ENCODE results near the gene PRM3.
"Not testable (repeated sequence)": the region's sequence is repeated elsewhere in the genome, so short reads cannot be mapped to it uniquely, and the experiment has no call there.

The PRM3 gene

DNA sequence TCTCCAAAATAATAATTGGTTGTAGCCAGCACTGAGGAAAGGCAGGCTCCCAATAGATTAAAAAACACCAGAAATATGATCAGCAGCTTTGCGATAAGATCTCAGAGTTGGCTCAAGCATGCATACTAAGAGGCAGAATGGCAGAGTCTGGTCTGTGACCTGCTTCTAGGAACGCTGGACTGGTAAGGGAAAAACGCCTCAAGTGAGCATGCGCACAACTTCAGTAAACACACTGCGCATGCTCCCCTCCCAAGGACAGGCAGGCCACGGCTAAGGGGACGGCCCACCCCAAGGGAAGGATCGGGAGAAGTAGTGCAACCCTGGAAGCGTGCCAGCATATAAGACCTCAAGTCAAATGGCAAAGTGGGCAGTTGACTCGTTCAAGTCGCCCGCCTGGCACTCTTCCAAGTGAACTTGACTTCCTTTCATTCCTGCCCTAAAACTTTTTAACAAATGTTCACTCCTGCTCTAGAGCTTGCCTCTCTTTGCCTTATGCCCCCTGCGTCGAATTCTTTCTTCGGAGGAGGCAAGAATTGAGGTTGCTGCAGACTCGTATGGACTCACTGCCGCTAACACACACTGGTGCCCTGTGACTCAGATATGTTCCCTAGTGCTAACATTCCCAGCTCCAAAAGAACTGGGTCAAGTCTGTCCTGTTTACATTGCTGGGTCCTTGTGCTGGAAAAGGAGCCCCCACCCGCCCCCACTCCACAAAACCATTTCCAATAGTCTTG is 30.1 kb upstream of the PRM3 start:
- DNase-seq: no peak

DNA sequence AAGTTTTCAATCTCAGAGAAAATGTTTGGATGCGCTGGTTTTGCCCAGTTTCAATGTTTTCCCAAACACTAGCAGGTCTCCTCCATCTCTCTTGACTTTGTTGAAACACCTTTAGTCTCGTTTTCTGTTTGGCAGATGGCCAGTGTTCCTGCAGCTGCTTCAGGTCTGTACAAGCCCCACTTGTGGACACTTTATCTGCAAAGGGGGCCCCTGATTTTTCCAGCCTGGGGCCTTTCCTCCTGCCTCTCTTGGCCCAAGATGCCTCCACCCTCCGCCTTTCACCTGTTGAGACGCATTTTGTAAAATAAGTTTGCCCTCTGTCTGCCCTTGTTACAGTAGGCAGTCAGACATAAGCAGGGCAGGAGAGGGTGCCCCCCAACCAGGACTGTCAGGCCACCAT is 29.5 kb upstream of the PRM3 start:
- no peak for DNase-seq

DNA sequence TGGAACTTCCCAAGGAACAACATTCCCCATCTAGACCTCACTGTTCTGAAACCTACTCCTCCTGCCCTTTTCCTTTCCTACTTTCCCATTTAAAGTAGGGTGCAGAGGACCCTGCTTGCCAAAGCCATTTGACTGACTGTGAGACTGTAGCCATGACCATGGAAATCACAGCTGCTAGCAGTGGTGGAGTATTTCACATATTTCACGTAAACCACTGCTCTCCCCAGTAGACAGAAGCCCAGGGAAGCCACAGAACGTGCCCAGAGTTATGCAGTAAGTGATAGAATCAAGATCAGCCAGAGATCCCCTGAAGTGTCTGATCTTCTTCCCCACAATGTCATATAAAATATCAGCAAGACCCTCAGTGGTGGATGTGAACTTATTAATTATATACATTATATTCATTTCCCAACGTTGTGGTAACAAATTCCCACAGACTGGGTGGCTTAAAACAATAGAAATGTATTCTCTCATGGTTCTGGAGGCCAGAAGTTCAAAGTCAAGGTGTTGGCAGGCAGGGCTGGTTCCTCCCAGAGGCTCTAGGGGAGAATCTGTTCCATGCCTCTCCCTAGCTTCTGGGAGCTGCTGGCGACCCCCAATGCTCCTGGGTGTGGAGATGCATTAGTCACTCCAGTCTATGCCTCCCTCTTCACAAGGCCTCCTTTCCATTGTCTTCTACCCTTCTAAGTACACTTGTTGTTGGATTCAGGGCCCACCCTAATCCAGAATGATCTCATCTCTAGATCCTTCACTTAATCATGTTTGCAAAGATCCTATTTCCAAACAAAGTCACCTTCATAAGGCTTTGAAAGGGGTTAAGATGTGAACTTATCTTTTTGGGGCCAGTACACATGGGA is 28.4 kb upstream of the PRM3 start:
- DNase-seq: no peak

DNA sequence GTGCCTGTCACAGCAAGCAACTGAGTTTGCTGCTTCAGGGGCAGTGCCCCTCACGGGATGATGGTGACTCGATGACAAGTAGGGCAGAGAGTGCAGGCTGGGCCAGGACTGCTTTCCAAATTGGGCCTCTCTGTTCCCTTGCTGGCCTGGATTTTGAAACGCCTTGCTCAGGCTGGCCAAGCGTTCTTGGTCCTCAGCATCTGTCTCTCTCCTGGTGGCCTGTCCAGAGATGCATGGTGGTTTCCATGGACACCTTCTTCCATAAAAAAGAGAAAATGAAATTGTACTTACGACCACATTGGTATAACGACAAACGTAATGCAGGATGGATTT is 27.1 kb upstream of the PRM3 start:
- no peak for DNase-seq

DNA sequence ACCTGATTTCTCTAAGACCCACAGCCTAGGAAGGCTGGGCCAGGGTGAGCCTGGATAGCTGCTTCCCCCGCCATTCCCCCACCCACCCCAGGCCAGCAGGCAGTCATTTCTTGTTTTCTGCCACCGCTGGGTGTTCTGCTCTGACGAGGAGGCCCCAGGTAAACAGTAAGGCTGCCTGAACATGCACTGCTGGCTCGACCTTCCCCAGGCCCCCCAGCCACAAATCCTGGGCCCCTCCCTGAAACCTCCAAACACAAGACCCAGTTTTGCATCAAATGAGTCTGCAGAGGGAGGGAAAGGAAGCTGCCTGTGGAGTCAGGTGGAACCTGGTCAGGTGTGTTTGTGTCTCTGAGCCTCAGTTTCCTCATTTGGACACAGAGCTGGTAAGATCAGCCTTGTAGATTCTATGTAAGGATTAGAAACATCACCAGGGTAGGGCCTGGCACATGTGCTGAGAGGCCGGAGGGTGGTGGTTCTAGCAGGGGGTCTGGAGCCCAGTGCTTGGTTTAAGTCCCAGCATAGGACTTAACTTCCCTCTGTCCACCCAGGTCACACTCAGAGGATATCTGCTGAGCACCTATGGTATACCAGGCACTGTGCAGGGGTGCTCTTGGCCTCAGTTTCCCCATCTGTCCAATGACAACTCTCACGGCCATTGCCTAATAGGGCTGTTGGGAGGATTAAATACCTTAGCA is 26.6 kb upstream of the PRM3 start:
- no peak for DNase-seq

DNA sequence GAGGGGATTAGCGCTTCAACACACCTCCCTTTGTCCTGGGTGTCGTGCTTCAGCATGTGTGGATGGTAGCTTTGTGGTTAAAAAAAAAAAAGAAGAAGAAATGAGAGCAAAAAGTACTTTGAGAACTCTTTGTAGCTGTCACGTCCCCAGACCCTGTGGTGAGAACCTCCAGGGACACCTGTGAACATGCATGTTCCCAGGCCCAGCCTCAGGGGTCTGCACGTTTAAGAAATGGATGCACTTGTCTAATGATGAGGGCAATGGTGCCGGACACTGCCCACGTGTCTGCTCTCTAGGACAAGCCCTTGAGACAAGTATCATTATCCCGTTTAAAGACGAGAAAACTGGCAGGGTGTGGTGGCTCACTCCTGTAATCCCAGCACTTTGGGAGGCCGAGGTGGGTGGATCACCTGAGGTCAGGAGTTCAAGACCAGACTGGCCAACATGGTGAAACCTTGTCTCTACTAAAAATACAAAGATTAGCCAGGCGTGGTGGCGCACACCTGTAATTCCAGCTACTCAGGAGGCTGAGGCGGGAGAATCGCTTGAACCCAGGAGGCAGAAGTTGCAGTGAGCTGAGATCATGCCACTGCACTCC is 25.6 kb upstream of the PRM3 start:
- DNase-seq: peak; percentile 28

DNA sequence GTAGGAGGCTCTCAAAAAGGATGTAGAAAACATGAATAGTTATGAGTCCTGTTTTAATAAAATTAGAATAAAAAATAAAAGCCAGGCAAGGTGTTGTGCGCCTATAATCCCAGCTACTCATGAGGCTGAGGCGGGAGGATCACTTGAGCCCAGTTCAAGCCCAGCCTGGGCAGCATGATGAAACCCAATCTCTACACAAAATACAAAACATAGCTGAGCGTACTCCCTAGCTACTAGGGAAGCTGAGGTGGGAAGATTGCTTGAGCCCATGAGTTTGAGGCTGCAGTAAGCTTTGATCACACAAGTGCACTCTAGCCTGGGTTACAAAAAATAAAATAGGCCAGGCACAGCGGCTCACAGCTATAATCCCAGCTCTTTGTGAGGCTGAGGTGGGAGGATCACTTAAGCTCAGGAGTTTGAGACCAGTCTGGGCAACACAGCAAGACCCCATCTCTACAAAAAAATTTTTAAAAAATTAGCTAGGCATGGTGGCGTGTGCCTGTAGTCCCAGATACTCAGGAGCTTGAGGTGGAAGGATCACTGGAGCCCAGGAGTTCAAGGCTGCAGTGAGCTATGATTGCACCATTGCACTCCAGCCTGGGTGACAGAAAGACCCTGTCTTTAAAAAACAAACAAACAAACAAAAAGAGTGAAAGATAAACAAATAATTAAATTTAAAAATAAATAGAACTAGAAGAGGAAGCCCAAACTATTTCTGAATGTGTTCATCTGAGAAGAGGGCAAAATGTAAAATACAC is 24.9 kb upstream of the PRM3 start:
- DNase-seq: no peak

DNA sequence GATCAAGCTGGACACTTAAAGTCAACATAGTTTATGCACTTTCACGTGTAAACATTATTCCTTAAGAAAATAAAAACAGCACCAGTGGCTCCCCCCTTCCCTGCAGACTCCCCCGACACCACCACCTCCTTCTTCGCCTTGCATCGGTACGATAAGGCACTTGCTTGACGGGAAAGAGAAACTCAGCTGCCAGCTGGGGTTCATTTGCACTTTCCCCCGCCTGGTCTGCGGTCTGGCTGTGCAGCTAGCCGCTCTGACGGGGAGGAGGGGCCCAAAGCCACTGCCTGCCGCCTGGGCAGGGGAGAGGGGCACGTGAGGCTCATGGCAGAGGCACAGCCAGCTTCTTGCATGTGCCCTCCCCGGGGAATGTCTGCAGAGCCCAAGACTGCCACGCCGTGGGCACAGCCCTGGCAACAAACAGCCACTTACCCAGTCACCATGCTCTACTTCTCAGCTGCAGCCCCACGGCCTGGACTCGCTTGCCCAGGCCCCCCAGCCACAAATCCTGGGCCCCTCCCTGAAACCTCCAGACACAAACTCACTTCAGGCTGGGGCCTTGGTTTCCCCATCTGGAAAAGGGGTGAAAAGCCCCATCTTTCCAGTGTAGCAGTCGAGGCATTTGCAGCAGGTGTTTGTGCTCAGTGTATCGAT is 24.2 kb upstream of the PRM3 start:
- peak; percentile 78 for DNase-seq

DNA sequence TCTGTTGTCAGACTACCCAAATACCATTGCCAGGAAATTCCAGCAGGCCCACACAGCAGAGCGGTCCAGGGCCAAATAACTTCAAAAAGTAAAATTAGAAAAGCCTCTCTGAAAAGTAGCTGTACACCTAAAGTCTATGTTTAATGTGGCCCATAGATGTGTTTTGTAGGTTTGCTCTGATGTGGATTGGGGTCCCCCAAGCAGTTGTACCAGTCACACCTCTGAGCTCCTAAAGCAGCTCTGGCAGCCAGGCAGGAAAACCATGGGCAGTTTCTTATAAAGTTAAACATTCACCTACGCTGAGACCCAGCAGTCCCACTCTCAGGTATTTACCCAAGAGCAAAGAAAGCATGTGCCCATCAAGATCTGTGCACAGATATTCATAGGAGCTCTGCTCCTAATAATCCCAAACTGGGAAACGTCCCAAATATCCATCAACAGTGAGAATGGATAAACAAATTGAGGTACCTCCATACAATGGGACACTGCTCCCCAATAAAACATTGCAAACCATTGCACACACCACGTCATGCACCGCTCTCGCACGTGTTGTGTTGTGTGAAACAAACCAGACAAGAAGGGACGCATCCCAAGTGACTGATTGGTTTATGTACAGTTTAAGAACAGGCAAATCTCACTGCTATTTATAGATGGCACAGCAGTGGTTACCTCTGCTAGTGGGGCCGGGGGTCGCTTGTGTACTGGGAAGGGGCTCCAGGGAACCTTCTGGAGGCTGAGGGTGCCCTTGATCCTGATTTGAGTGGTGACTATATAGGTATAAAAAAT is 23.5 kb upstream of the PRM3 start:
- DNase-seq: no peak

DNA sequence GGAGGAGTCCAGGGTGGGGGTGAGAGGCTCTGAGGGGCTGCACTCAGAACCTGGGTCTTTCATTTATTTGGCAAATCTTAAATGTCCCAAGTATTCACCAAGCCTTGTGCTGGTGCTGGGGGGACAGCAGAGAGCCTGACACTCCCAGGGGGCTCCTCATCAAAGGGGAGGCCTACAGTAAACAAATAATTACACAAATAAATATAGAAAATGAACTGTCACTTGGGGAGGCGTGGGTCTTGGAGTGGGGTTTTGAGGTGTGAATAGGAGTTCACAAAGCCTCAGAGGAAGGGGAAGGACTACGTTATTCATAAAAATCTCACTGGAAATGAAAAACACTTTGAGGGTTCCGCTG is 22.9 kb upstream of the PRM3 start:
- no peak for DNase-seq

DNA sequence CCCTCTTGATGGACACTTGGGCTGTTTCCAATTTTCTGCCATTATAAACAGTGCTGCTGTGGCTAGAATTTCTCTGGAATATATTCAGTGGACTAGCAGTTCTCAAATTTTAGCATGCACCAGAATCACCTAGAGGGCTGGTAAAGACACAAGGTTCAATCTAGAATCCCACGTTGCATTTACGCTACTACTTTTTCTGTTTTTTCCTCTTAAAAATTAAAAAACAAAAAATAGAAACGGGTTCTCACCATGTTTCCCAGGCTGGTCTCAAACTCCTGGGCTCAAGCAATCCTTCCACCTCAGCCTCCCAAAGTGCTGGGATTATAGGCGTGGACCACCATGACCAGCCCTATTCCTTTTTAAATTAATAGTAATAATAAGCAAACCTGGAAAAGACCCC is 22.2 kb upstream of the PRM3 start:
- DNase-seq: no peak

DNA sequence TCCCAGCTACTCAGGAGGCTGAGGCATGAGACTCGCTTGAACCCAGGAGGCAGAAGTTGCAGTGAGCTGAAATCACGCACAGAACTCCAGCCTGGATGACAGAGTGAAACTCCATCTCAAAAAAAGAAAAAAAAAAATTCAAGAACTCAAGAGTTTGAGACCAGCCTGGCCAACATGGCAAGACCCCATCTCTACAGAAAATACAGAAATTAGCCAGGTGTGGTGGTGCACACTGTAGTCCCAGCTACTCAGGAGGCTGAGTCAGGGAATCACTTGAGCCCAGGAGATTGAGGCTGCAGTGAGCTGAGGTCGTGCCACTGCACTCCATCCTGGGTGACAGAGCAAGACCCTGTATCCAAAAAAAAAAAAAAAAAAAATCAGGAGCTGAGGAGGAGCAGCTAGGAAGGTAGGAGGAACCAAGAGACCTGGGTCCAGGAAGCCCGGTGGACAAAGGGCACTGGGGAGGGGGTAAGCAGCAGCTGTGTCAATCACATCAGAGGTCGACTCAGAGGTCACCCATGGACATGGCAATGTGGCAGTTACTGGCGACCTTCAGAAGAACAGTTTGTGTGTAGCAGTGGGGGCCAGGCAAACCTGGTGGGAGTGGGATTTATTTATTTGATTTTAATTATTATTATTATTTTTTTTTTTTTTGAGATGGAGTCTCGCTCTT is 18.8 kb upstream of the PRM3 start:
- DNase-seq: no peak

DNA sequence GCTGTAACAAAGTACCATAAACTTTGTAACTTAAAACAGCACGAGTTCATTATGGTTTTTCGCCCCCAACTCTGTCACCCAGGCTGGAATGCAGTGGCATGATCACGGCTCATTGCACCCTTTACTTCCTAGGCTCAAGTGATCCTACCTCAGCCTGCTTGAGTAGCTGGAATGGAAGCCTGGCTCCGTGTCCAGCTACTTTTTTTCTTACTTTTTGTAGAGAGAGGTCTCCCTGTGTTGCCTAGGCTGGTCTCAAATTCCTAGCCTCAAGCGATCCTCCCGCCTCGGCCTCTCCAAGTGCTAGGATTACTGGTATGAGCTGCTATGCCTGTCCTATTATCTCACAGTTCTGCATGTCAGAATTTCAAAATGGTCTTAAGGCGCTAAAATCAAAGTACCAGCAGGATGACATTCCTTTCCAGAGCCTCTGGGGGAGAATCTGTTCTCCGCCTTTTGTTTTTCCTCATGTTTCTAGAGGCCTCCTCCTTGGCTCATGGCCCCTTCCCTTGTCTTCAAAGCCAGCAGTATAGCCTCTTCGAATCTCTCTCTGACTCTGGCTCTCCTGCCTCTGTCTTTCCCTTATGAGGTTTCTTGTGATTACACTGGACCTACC is 17.8 kb upstream of the PRM3 start:
- no peak for DNase-seq

DNA sequence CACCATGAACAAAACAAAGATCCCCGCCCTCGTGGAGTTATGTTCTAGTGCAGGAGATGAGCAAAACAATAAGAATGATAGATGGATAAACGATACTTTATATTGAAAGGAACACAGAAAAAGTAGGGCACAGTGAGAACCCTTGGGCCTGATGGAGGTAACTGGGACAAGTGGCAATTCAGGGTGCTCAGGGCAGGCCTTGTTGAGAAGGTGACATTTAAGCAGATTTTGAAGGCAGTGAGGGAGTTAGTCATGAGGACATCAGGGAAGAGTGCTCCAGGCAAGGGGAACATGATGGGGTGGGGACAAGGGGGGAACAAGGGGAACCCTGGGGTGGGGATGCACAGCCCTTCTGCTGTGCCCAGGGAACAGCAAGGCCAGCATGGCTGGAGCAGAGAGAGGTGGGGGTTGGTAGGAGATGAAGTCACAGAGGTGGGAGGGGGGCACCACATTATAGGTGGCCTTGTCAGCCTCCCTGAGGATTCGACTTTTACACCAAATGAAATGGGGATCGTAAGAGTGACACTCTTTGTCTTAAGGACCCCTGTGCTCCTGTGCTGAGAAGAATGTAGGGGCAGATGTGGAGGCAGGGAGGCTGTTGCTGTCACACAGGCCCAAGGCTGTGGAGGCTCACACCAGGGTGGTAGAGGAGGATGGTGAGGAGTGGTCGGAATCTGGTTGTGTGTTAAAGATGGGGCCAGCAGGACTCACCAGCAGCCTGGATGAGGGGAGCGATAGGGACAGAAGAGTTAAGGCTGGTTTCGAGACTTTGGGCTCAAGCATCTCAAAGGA is 16.9 kb upstream of the PRM3 start:
- DNase-seq: no peak

DNA sequence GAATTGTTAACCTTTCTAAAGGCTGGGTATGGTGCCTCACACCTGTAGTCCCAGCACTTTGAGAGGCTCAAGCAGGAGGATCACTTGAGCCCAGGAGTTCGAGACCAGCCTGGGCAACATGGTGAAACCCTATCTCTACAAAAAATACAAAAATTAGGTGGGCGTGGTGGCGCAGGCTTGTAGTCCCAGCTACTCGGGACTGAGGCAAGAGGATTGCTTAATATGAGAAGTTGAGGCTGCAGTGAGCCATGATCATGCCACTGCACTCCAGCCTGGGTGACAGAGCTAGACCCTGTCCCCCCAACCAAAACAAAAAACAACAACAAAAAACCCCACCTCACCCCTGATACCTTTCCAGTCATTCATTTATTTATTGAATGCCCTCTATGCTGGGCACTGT is 16.3 kb upstream of the PRM3 start:
- DNase-seq: not testable (repeated sequence)

DNA sequence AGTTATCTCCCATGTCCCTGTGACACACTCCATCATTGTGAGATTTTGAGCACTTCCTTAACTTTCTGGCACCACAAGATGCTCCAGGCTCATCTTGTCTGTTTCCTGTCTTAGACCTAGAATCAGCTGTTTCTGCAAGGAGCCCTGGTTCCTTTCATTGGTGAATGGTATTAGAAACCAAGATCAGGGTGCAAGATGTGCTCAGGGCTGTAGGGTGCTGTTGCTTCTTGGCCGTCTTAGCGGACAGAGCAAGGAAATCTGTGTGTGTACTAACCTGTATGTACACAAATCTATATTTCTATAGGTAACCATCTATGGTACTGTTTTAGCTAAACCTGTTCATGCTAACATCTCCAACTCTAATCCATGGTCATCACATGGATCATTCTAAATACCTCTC is 15.8 kb upstream of the PRM3 start:
- no peak for DNase-seq

DNA sequence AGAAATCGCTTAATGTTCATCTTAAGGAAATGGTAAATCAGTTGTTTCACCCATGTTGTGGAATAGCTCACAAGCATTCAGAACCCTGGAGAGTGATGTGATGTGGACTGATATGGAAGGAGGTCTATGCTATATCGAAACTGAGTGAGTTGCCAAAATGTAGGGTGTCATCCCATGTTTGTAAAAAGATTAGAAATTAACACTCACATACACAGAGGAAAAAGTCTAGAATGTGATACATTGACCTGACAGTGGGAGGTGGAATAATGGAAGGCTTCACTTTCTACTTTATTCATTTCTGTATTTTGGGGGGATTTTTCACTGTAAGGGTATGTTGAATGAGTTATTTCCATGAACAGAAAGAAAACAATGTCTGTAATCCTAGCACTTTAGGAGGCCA is 12.4 kb upstream of the PRM3 start:
- no peak for DNase-seq

DNA sequence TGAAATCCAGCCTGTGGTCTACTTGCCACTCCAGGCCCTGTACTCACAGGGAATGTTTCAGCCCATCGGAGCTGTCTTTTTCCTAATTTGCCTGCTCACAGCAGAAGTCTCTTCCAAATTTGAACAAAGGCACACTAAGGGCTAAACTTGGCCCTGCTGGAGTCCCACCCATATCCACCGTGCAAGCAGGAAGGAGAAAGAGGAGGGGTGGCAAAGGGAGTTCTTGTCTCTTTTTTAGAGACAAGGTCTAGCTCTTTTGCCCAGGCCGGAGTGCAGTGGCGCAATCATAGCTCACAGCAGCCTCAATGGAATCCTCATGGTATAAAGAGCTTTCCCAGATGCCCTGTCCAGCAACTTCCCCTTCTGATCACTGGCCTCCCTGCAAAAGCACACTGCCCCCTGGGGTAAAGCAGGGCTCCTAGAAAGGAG is 10.4 kb upstream of the PRM3 start:
- DNase-seq: no peak

Data from CD4-positive, alpha-beta T cell treated with Interleukin-6 for 4 hours (primary cell).